ENCODE measurements around the gene MCTP1.
A peak's percentile ranks its signal among the peaks of the same experiment; 100 is the strongest.

Gene MCTP1

GRCh38 chr5:95317085-95317484 lies 32.2 kb upstream of the MCTP1 start:
- Mint-ChIP-seq H3K4me3 (no peak overlapping the region), H3K27ac (no peak overlapping the region), H3K9me3 (no peaks in the 10 kb centered on the region), H3K4me1 (no peaks in the 10 kb centered on the region), H3K27me3 (ENCODE audit: low read depth) (no peaks in the 10 kb centered on the region), H3K36me3 (ENCODE audit: low read depth) (no peaks in the 10 kb centered on the region)
- no peak for TF ChIP-seq CTCF (IDR thresholded peaks at IDR 0.05; ENCODE audit: unreplicated experiment in 3 of 3)

- Mint-ChIP-seq H3K9me3 (no peaks in the 10 kb centered on the region), H3K27ac (no peak overlapping the region), H3K36me3 (ENCODE audit: low read depth) (no peaks in the 10 kb centered on the region), H3K4me3 (no peak overlapping the region), H3K4me1 (no peaks in the 10 kb centered on the region), H3K27me3 (ENCODE audit: low read depth) (peaks cover 2% of the 10 kb centered on the region)
- no peak for TF ChIP-seq CTCF (IDR thresholded peaks at IDR 0.05; ENCODE audit: unreplicated experiment in 3 of 3)
Measured at GRCh38 chr5:95304711-95305110, 19.8 kb upstream of the MCTP1 start.

- H3K36me3 Mint-ChIP-seq (ENCODE audit: low read depth): no peaks in the 10 kb centered on the region
- peaks cover 15% of the 10 kb centered on the region for H3K27me3 Mint-ChIP-seq (ENCODE audit: low read depth)
- no peaks in the 10 kb centered on the region for H3K9me3 Mint-ChIP-seq
- no peak overlapping the region for H3K27ac Mint-ChIP-seq
- H3K4me3 Mint-ChIP-seq: no peak overlapping the region
- no peaks in the 10 kb centered on the region for H3K4me1 Mint-ChIP-seq
- TF ChIP-seq CTCF (IDR thresholded peaks at IDR 0.05; ENCODE audit: unreplicated experiment in 3 of 3): no peak
Measured at GRCh38 chr5:95298651-95299050, 13.8 kb upstream of the MCTP1 start.

- H3K4me3 Mint-ChIP-seq: no peak overlapping the region
- no peak for TF ChIP-seq CTCF (IDR thresholded peaks at IDR 0.05; ENCODE audit: unreplicated experiment in 3 of 3)
- H3K9me3 Mint-ChIP-seq: no peaks in the 10 kb centered on the region
- H3K4me1 Mint-ChIP-seq: no peaks in the 10 kb centered on the region
- no peaks in the 10 kb centered on the region for H3K36me3 Mint-ChIP-seq (ENCODE audit: low read depth)
- peaks cover 17% of the 10 kb centered on the region for H3K27me3 Mint-ChIP-seq (ENCODE audit: low read depth)
- no peak overlapping the region for H3K27ac Mint-ChIP-seq
Measured at GRCh38 chr5:95296291-95296690, 11.4 kb upstream of the MCTP1 start.

GRCh38 chr5:95285409-95285755 lies 488 bp upstream of the MCTP1 start:
- Mint-ChIP-seq H3K4me3 (peak overlapping the region; percentile 78 to 91 (median 90)), H3K36me3 (ENCODE audit: low read depth) (no peaks in the 10 kb centered on the region), H3K9me3 (no peaks in the 10 kb centered on the region)

More at GRCh38 chr5:95285409-95285755, 488 bp upstream of the MCTP1 start:
- no peak for TF ChIP-seq CTCF (IDR thresholded peaks at IDR 0.05; ENCODE audit: unreplicated experiment in 3 of 3)
- Mint-ChIP-seq H3K27ac (no peak overlapping the region), H3K27me3 (ENCODE audit: low read depth) (peaks cover 72% of the 10 kb centered on the region), H3K4me1 (peaks cover 13% of the 10 kb centered on the region)
